ENCODE results near the gene ADORA3. TPM values are rescaled to one million over a fixed set of nuclear protein-coding genes. Genes with fewer than 3 reads are reported as not detected.

Gene ADORA3
- total RNA-seq, 3 donors from 2014 or later = 1.3 to 8.4 (median 7.5) TPM

GRCh38 chr1:111450185-111450584, 53.2 kb downstream of the ADORA3 start:
- no peaks in the 10 kb centered on the region for H3K36me3 ChIP-seq (ENCODE audit: low read depth)
- H3K4me1 ChIP-seq (ENCODE audit: low read depth) = peaks cover 43% of the 10 kb centered on the region
- no peak for TF ChIP-seq CTCF (IDR thresholded peaks at IDR 0.05)
- ATAC-seq (no peak), DNase-seq (no peak)
- H3K9me3 ChIP-seq = no peaks in the 10 kb centered on the region
- intact Hi-C loops (cut with DNase I, micrococcal nuclease) = no loop called here
- H3K4me3 ChIP-seq = peak overlapping the region; percentile 82

DNA sequence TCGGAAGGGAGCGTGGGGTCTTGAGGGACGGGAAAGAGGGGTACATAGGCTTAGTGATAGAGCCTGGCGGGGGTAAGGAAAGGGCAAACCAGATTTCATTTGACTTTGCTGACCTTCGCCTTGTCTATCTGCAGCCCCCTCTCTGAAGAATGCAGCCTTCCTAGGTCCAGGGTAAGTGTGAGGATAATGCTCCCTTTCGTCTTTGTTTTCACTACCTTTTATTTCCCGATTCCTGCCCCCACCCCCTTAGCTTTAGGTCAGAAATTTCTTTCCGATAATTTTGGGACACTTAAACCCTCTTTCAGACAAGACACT, 53.8 kb downstream of the ADORA3 start:
- Histone ChIP-seq H3K4me1 (ENCODE audit: low read depth) (peaks cover 43% of the 10 kb centered on the region), H3K36me3 (ENCODE audit: low read depth) (no peaks in the 10 kb centered on the region), H3K4me3 (peak overlapping the region; percentile 82), H3K9me3 (no peaks in the 10 kb centered on the region)
- intact Hi-C loops (cut with DNase I, micrococcal nuclease) = no loop called here
- ATAC-seq (no peak), DNase-seq (peak in 1 of 3 donors; percentile 8)
- no peak for TF ChIP-seq CTCF (IDR thresholded peaks at IDR 0.05)

Other genes starting within 250 kb of the ADORA3 start
- gene CHIA, start 212.8 kb downstream of the ADORA3 start, total RNA-seq = not detected
- 1 to 10 TPM; 2.0 to 3.1 (median 3.0) TPM for gene OVGP1, start 75.9 kb downstream of the ADORA3 start, total RNA-seq
- 10 to 100 TPM; 20.2 to 28.2 (median 23.4) TPM for gene WDR77, start 54.4 kb downstream of the ADORA3 start, total RNA-seq
- gene ATP5PB, start 54.2 kb downstream of the ADORA3 start, total RNA-seq = 100 to 1,000 TPM; 274 to 427 (median 390) TPM
- gene C1orf162, start 29.6 kb downstream of the ADORA3 start, total RNA-seq = 10 to 100 TPM in 2 of 3 donors, 1 to 10 TPM in 1; 4.2 to 21.5 (median 14.7) TPM
- 1 to 10 TPM in 2 of 3 donors, under 1 TPM in 1; 0.87 to 5.0 (median 3.5) TPM for gene TMIGD3, start within 50 bp of the ADORA3 start, total RNA-seq
- 100 to 1,000 TPM in 1 of 3 donors, 10 to 100 TPM in 2; 84.4 to 272 (median 95.4) TPM for gene RAP1A, start 116.2 kb upstream of the ADORA3 start, total RNA-seq
- gene INKA2, start 235.8 kb upstream of the ADORA3 start, total RNA-seq = 1 to 10 TPM; 2.3 to 9.8 (median 2.5) TPM